Measurements from ENCODE around the gene MANEAL.

Gene MANEAL

DNA sequence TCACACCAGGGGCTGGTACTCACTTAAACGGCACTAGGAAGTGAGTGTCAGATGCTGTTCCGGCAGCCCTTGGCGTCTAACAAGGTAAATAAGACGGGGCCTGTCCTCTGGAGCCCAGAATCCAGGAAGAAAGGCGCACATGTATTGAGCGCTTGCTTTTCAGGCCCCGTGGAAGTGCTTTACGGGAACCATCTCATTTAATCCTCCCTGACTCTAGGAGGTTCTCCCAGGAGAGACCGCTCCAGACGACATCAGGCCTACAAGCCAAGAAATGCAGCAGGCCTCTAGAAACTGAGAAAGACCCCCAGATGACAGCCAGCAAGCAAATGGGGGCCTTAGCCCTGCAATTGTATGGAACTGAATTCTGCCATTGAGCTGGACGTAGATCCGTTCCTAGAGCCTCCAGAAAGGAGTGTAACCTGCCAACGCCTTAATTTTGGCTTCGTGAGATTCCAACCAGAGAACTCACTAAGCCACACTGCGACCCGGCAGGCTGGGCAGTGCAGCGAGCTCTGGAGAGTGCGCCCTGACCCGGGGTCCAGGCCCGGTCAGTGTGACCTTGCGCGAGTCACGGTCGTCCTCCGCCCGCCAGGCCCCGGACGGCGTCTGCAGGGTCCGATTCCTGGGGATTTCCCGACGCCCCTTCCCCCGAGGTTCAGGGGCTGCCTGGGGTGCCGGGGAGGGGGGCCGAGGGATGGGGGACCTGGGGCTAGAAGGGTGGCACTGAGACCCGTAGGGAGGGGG is 532 bp upstream of the MANEAL start:
- DNase-seq, result no peak

DNA sequence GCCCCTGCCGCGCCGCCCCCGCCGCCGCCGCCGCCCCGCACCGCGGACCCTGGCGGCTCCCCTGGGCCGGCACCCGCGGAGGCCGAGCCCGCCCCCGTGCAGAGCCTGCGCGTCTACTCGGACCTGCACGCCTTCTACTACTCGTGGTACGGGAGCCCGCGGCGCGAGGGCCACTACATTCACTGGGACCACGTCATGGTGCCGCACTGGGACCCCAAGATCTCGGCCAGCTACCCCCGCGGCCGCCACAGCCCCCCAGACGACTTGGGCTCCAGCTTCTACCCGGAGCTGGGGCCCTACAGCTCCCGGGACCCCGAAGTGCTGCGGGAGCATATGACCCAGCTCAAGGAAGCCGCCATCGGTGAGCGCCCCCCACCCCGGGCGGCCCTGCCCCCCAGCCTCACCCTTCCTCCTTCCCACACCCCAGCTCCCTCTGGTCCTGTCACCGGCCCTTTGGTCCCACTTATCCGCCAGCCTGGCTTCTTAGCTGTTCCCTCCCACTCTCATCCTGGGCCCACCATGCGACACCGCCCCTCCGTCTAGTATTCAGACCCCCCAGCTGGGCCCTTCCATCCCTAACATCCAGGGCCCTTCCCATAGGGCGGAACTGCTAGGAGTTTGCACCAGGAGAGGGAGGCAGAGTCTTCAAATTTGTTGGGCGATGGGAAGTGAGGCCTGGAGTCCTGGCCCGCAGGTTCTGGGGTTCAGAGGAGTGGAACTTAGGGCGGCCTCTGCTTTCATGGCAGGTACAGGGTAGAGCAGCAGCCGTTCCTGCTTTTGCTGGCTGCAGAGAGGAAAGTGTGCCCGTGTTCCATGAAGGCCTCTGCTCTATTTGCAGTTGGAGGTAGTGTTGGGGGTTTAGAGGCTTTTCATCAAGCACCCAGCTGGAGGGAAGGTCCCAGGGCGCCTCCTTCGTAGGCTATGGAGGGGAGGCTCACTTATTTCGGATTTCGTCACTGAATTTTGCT is 1.0 kb downstream of the MANEAL start:
- no peak for DNase-seq

DNA sequence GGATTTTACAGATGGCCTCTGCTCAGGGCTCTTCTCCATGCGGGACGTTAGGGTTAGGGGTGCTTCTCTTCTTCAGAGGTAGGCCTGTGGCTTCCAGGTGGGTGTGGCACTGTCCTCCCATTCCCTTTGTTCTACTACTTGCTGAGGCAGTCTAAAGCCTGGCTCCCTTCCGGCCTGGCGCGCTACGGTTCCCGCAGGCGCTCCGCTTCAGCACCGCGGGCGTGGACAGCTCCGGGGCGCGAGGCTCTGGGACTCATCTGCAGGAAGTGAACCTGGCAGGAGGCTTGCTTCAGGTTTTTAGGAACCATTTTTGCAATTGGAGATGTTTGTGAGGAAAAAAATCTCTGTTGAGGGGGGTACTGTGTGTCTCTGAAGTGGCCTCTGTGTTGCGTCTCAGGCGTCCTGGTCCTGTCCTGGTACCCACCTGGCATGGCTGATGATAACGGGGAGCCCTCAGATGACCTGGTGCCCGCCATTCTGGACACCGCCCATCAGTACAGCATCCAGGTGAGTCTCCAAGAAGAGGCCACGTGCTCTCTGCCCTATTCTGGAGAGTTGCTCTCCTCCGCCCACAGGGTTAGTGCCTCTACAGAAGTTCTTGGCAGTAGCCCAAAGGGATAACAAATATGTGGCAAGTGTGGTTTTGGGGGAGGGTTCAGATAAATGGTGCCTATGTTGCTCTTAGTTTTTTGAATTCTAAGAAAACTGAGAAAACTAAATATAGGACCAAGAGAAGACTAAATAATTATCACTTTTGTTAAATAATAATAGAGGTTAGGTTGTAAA is 1.9 kb downstream of the MANEAL start:
- DNase-seq, result no peak

DNA sequence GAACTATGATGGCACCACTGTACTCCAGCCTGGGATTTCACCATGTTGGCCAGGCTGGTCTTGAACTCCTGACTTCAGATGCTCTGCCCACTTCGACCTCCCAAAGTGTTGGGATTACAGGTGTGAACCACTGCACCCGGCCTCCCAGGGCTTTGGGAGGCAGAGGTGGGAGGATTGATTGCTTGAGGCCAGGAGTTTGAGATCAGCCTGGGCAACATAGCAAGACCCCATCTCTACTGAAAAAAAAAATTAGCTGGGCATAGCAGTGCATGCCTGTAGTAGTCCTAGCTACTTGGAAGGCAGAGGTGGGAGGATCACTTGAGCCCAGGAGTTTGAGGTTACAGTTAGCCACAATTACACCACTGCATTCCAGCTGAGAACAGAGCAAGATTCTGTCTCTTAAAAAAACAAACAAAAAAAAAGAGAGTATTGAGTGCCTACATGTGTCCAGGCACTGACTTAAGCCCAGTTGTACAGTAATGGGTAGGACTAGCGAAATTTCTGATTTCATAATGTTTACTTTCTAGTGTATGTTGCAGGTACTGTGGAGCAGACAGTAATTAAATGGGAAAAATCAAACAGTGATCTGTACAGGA is 4.2 kb downstream of the MANEAL start:
- no peak for DNase-seq

DNA sequence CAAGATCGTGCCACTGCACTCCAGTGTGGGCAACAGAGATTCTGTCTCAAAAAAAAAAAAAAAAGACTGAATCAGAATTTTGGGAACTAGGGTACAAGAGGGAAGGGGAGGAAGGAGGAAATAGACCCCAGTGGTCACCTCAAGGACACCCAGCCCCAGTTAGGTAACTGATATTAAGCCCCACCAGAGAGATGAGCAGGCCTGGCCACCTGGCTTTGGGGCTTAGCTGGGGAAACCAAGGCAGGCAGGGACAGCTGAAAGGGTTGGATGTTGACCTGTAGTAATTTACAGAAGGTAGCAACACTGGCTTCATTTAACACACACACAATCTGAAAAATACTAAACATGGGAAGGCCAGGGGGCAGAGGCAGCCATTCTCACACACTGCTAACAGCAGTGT is 8.8 kb downstream of the MANEAL start:
- DNase-seq, result no peak

DNA sequence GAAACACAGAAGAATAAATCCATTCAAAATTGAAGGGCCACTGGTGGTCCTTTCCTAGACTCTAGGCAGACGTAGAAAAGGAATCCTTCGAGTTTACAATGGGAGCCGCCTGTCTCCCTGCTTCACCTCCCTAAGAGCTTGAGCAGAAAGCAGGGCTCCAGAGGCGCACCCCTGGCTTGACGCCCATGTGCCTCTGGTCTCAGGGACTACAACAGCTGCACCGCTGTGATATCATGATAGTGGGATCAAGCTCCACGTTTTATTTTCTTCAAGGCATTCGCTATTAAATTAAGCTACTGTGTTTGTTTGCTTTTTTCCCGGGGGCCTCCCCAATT is 13.5 kb downstream of the MANEAL start:
- DNase-seq, result no peak

DNA sequence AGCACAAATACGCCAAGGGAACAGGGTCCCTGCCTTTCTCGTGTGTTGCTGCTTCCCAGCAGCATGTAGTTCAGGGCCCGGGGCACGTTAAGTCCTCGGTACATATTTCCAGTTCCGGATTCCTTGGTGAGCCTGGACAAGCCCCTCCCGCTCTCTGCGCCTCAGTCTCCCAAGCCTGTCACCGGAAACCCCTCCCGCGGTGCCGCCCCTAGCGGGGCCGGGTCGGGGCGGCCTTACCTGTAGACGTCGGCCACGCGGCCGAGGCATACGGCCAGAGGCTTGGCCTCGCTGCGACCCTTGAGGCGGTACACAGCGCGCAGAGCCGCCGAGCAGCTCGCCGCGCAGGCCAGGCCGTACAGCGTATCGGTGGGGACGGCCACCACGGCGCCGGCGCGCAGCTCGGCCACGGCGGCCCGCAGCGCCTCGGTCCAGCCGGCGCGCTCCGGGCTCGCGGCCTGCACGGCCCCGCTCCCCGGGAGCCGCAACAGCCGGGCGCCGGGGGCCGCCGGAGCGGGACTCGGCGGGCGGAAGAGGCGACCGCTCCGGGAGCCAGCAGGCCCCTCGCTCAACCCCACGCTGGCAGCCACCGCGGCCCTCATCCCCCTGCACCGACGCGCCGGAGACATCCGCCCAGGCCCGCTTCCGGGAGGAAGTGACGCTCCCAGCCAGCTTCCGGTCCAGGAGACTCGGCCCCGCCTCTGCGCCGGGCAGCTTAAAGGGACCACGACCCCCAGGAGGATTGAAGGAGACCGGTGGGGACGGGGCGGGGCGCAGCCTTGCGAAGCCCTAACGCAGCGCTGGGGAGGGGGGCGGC is 14.1 kb downstream of the MANEAL start, which contains the start of the genes C1orf122 and YRDC:
TSS of gene C1orf122 (plus strand) at position 236 of the 814 bp plus-strand sequence. CDS start 615 bp downstream, outside the sequence.
TSS of gene YRDC (minus strand) at position 654 of the 814 bp plus-strand sequence. CDS start at position 626, 28 bp downstream.
- peak; percentile 66 for DNase-seq

DNA sequence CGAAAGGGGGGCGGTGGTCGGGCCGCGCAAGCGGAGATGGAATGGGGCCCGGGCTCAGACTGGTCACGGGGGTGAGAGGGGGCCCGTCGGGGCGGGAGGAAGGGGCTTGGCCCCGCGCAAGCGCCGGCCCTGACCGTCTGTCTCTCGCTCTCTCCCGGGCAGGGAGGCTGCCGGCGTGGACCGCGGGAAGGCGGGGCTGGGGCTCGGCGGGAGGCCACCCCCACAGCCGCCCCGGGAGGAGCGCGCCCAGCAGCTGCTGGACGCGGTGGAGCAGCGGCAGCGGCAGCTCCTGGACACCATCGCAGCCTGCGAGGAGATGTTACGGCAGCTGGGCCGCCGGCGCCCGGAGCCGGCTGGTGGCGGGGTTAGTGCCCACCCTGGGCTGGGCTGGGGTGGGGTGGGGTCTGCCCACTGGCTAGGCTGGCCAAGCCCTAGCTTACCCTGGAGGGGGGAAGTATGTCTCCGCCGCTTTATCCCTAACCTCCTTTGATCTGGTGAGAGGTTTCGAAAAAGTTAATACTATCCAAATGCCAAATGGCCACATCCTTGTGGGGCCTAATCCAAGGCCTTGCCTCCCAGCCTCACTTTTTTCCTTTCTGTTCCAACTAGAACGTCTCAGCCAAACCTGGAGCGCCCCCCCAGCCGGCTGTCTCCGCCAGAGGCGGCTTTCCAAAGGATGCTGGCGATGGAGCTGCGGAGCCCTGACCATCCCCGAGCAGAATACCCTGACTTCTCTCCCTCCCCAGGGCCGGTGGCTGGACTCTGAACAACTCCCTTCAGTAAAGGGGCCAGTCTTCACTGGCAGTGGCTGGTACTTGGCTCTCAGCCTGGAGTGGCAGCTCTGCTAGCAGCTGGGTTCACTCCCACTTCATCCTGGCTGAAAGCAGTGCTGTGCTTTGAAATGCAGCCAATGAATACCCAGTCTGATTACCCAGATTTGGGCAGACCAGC is 15.0 kb downstream of the MANEAL start:
- DNase-seq, result no peak

DNA sequence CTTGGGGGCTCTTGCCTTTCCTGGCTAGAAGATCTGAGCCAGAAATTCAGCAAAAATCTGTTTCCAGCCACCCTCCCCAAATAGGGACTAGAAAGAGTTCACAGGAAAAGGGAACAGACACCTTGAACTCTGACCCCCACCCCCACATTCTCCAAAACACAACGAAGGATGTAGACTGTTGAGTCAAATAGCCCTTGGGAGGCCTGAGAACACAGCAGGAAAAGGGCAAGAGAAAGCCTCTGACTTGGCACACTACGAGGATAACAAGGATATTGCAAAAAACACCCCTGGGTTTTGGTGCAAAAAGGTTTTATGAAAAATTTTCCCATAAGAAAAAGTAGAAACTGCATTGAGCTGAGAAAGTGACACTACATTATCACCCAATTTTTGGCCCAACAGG is 16.3 kb downstream of the MANEAL start:
- DNase-seq, result no peak

DNA sequence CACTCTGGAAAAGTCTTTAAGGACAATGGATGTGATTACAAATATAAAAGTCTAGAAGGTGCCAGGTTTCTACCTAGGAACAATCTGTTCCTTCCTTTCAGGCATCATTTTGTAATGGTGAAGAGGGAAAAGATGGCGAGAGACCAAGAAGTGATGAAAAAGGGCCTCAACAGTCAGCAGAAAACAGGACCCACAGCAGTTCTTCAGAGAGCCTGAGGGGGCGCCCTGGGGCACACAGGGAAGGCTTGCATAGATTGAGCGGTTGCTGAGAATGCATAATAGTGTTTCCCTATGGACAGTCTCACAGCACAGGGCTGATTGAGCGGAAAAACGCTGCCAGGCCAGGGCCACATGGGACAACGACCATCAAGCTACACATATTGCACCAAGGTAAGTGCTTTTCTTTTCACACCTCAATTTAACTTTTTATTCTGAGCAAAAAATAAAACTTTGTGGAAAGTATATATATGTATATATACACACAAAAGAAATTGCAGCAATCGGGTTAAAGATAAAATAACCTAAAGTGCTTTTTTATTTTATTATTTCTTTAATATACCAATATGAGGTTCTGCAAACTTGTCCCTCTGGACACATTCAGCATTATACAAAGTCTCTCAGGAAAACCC is 17.5 kb downstream of the MANEAL start:
- no peak for DNase-seq

DNA sequence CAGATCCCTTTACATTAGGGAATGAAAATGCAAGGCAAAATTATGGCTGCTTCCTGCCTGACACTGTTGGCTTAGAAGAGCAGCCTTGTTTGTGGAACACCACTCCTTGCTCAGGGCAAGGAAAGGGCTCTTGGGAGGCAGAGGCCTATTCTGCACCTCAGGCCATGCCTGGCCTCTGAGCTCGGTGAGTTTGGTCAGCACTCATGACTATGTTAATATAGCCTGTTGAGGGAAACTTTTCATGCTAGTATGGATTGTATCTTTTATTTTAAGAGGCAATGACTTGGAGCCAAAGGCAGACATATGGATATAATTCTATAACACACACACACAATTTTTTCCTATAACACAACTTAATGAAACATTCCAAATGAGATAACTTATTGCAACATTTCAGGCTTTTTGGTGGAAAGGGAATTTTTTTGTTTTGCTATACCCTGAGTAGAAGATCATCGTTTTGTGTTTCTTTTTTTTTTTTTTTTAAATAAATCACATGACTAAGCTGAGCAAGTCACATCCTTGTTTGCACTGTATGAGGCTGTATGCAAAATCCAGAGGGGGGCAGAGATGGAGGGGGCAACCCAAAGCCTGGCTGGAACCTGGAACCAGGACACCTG is 20.0 kb downstream of the MANEAL start:
- DNase-seq, result no peak

DNA sequence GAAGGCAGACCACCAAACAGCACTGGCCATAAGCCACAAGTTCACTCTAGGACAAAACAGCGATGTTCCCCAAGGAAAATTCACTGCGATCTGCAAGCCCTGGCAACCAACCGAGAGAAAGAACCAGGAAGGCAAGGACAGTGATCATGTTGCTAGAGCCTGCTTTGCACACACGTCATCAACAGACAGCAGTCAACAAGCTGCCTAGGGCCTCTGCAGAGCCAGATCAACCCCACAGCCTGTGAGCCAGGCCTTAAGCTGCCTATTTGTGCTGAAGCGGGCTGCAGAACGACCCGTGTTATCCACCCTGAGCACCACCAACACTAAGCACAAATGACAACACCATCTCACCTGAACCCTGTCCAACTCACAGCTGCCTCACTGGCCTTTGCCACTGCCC is 20.6 kb downstream of the MANEAL start:
- no peak for DNase-seq

DNA sequence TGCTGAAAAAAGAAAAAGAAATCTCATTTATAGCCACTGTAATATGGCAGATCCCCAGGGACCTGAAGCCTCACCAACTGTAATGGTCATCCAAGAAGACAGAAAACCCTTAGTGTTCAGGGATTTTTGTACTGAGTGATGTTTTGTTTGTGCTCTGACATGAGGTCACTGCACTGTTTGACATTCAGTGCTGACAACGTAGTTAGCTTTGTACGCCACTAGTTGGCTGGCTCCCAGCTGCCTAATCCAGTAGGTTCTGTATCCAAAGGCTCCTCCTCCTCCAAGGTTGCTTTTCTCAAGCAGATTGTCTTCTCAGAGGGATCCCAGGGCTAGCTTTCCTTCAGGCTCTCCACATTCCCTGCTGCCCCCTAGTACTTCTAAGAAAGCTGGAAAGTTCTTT is 23.8 kb downstream of the MANEAL start:
- DNase-seq, result no peak

DNA sequence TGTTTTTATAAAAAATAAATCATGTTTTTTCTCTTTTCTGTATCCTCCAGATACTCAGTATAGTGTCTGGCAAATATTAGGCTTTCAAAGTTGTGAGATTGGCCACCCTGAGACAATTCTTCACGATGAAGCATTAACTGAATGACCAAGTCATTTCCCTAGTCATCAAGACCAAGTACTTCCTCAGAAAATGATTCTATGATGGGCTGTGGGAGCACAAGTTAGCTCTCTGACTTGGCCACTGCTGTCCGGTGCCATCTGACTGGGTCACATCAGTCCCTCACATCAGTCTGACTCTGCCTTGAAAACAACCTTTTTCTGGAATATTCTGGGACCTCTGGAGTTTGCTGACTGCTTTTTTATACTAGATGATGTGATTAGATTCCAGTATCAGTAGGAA is 27.8 kb downstream of the MANEAL start:
- no peak for DNase-seq

DNA sequence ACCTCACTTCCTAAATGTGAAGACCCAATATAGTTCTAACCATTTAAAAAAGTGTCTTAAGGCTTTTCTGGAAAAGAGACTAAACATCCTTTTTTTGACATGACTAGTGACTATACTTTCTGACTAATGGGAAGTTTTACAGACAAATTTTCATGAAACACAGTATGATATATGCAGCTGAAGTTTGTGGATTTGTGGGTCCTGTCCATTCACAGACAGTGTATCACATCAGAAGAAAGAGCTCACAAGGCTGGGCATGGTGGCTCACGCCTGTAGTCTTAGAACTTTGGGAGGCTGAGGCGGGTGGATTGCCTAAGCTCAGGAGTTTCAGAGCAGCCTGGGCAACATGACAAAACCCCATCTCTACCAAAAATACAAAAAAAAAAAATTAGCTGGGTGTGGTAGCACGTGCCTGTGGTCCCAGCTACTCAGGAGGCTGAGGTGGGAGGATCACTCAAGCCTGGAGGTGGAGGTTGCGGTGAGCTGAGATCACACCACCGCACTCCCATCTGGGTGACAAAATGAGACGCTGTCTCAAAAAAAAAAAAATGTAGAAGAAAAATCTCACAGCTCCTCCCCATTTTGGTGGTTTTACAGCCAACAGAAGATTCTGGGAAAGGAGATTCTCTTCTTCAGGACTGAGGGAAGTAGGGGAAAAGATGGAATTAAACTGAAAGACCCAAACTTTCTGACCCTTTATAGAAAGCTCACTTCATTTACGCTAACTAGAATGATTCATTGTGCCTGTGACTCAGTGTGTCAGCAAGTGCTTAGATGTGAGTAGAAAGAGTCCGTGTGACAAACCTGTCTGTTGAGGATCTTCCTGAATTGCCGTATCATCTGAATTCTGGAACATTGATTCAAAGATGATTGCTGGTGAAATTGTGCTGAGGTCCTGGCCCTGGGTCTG is 29.5 kb downstream of the MANEAL start:
- DNase-seq, result no peak

DNA sequence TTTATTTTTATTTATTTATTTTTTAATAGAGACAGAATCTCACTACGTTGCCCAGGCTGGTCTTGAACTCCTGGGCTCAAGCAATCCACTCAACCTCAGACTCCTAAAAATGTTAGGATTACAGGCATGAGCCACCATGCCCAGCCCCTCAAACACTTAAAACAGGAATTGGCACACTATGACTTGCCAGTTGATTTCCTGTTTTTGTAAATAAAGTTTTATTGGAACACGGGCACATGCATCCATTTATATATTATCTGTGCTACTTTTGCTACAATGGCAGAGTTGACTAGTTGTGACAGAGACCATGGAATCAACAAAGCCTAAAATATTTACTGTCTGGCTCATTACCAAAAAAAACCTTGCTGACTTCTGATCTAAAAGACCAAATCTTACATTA is 30.4 kb downstream of the MANEAL start:
- DNase-seq, result no peak

DNA sequence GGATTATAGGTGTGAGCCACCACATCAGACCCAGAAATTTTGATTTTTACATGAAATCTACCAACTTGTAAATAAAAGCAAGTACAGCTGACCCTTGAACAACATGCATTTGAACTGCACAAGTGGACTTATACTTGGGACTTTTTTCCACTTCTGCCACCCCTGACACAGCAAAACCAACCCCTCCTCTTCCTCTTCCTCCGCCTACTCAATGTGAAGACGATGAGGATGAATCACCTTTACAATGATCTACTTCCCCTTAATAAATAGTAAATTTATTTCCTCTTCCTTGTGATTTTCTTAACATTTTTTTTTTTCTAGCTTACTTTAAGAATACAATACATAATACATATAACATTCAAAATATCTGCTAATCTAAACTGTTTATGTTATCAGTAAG is 31.9 kb downstream of the MANEAL start:
- no peak for DNase-seq

DNA sequence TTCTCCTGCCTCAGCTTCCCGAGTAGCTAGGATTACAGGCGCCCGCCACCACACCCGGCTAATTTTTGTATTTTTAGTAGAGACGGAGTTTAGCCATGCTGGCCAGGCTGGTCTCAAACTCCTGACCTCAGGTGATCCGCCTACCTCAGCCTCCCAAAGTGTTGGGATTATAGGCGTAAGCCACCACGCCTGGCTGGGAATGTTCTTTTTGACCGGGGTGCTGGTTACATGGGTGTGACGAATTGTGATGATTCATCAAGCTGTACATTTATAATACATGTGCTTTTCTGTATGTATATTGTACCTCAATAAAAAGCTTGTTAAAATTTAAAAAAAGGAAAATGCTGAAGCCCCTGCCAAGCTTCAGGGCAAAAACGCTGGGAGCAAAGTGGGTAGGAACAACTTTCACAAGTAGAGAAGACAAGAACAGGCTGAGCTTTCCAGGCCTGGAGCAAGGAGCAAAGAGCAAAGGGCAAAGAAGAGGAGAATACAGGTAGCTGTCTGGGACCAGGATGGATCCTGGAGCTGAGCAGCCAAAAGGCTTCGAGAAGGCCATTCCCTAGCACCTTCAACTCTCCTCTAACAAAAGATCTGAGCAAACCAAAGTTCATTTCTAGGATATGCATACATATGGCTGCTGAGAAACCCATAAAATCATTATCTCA is 34.9 kb downstream of the MANEAL start:
- no peak for DNase-seq
